Endometrium (tissue), 2 donors: ENCODE data around the gene PRKN.
"Not testable (repeated sequence)": the region's sequence is repeated elsewhere in the genome, so short reads cannot be mapped to it uniquely, and the experiment has no call there.

Source experiments
- FAIRE-seq: peaks from 2 replicates; lab custom pipeline; 2012; peaks lifted over from hg19 to GRCh38; lab: Jason Lieb, UNC
- donor health status: control.
- donor health status: control.

PRKN gene

GRCh38 chr6:161901740-161902426, 825.7 kb downstream of the PRKN start:
- FAIRE-seq, result no peak

- FAIRE-seq, result no peak
These were observed 833.1 kb downstream of the PRKN start for GRCh38 chr6:161894436-161894835.

- no peak for FAIRE-seq
These were observed 836.0 kb downstream of the PRKN start for GRCh38 chr6:161891542-161891941.

GRCh38 chr6:161890832-161891297, 836.7 kb downstream of the PRKN start:
- no peak for FAIRE-seq

GRCh38 chr6:161890133-161890831, 837.3 kb downstream of the PRKN start:
- no peak for FAIRE-seq

GRCh38 chr6:161889324-161889723, 838.2 kb downstream of the PRKN start:
- no peak for FAIRE-seq

GRCh38 chr6:161886545-161886944, 841.0 kb downstream of the PRKN start:
- not testable (repeated sequence) for FAIRE-seq

GRCh38 chr6:161884782-161885181, 842.8 kb downstream of the PRKN start:
- FAIRE-seq, result no peak

GRCh38 chr6:161882196-161882765, 845.3 kb downstream of the PRKN start:
- FAIRE-seq, result no peak

GRCh38 chr6:161880056-161880455, 847.5 kb downstream of the PRKN start:
- FAIRE-seq, result no peak

GRCh38 chr6:161876231-161876630, 851.3 kb downstream of the PRKN start:
- no peak for FAIRE-seq

- FAIRE-seq, result no peak
These were observed 857.2 kb downstream of the PRKN start for GRCh38 chr6:161870236-161870901.

- FAIRE-seq, result no peak
These were observed 858.1 kb downstream of the PRKN start for GRCh38 chr6:161869491-161869890.

- no peak for FAIRE-seq
These were observed 861.0 kb downstream of the PRKN start for GRCh38 chr6:161866570-161866969.

GRCh38 chr6:161861061-161861460, 866.5 kb downstream of the PRKN start:
- not testable (repeated sequence) for FAIRE-seq

- FAIRE-seq, result no peak
These were observed 873.9 kb downstream of the PRKN start for GRCh38 chr6:161853657-161854056.

GRCh38 chr6:161851486-161851885, 876.1 kb downstream of the PRKN start:
- not testable (repeated sequence) for FAIRE-seq

GRCh38 chr6:161850562-161850961, 877.0 kb downstream of the PRKN start:
- no peak for FAIRE-seq

GRCh38 chr6:161847628-161848027, 879.9 kb downstream of the PRKN start:
- no peak for FAIRE-seq

- no peak for FAIRE-seq
These were observed 882.8 kb downstream of the PRKN start for GRCh38 chr6:161844804-161845203.

GRCh38 chr6:161843066-161843465, 884.5 kb downstream of the PRKN start:
- FAIRE-seq, result no peak

- no peak for FAIRE-seq
These were observed 887.2 kb downstream of the PRKN start for GRCh38 chr6:161840380-161840779.
